Right lobe of liver (tissue), 6 donors: ENCODE results near the gene ARMC7. TPM values are rescaled to one million over a fixed set of nuclear protein-coding genes. Genes with fewer than 3 reads are reported as not detected.

Source experiments
- ATAC-seq, 4 donors: fragments of 200-7000 bp; cut with Tn5 transposase; one replicate each; pipeline ENCODE4 v1.9.1; 2020; ENCODE audit warnings: mild to moderate bottlenecking in 4 of 4, moderate library complexity in 4 of 4
- DNase-seq, 3 donors: peaks; one replicate each; pipeline ENCODE4 v3.0.0-alpha.2; 2020
- H3K27ac ChIP-seq, 3 donors: fragments of 200-600 bp; one replicate each; pipeline ENCODE4 v1.8.0; 2022
- H3K27me3 ChIP-seq, 2 donors: fragments of 200-600 bp; one replicate each; pipeline ENCODE4 v1.8.0; 2022
- H3K36me3 ChIP-seq, 4 donors: fragments of 200-600 bp; sonication (generic) in 1 of 4; one replicate each; pipeline versions ENCODE4 v1.5.1 to v1.8.0; 2017 to 2022; ENCODE audit warnings: control low read depth in 1 of 4
- H3K4me1 ChIP-seq, 4 donors: fragments of 200-600 bp; sonication (generic) in 1 of 4; one replicate each; pipeline versions ENCODE4 v1.5.1 to v1.8.0; 2017 to 2022; ENCODE audit warnings: control low read depth in 1 of 4
- H3K4me3 ChIP-seq, 3 donors: fragments of 200-600 bp; one replicate each; pipeline ENCODE4 v1.8.0; 2022
- H3K9me3 ChIP-seq, 4 donors: fragments of 200-600 bp; sonication (generic) in 1 of 4; one replicate each; pipeline versions ENCODE4 v1.5.1 to v1.8.0; 2017 to 2022; ENCODE audit warnings: control low read depth in 1 of 4
- POLR2A ChIP-seq: fragments of 450-650 bp; IDR thresholded peaks from one replicate; pipeline ENCODE4 v1.6.1; 2017; ENCODE audit warnings: antibody characterized with exemption, mild to moderate bottlenecking
- WGBS: methylation state at CpG from one replicate; pipeline ENCODE4 v1.1.6; 2018; ENCODE audit warnings: low coverage, low lambda C conversion rate; ENCODE audit not compliant: insufficient coverage; ENCODE audit errors: missing lambda C conversion rate; 5-methylcytosine and 5-hydroxymethylcytosine counted together
- intact Hi-C, 2 donors: fragments of 100-400 bp; cut with DNase I; formaldehyde crosslinking; loops; one replicate each; pipeline versions ENCODE4 v1.11.2 to v1.14.1; 2022
- total RNA-seq, 6 experiments: library from RNA; depleted of rRNA in 2 of 6; stranded (reverse); fragments of >200 nt in 2 of 6; fragmentation: NEBNext Ultra II Directional in 3 of 6; extraction: Animal tissue kit (Norgen Biotek cat#: 25700) in 3 of 6; gene quantifications; one replicate each; pipeline versions ENCODE4 v1.1.0 to v1.2.4, GENCODE V29; 2016 to 2023
- TF ChIP-seq, protein P1 (sequence below), 4 donors: fragments of 200-600 bp in 3 of 4; fragments of 450-650 bp in 1 of 4; IDR thresholded peaks; one replicate each; pipeline versions ENCODE4 v1.5.1 to v1.8.0; 2016 to 2022; ENCODE audit warnings: antibody characterized with exemption in 4 of 4, mild to moderate bottlenecking in 2 of 4
- donor health status: DM: no; HTN: yes; CAD: no.
- donor health status: DM: no; HTN: no; CAD: no.
- donor health status: DM: no; HTN: no; CAD: no.
- donor health status: DM: no; HTN: yes; CAD: no.
- donor health status: DM: no; HTN: yes; CAD: no.

Gene ARMC7
- total RNA-seq, 6 experiments from 2014 or later = 4.7 to 6.3 (median 5.3) TPM

DNA sequence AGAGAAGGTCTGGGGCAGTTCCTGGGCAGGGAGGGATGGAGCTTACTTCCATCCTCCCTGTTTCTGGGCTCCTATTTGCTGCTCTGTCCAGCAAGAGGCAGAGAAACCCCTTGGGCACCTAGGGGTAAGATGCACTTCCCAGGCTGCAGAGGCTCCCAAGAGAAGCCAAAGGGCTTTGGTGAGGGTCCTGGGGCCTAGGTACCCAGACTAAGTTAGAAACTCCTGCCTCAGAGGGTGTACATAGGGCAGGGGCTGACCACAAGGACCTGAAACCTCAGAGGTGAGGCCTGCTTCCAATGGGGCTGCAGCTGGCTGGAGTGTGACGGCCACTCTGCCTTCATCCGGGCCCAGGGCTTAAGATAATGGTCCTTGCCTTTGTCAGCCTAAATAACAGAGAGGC is 1.6 kb upstream of the ARMC7 start:
- Histone ChIP-seq H3K27ac (no peak overlapping the region), H3K27me3 (no peaks in the 10 kb centered on the region), H3K4me1 (peaks cover 0 to 13% (median 3%) of the 10 kb centered on the region in 4 donors), H3K4me3 (no peak overlapping the region), H3K9me3 (no peaks in the 10 kb centered on the region), H3K36me3 (no peaks in the 10 kb centered on the region)
- TF ChIP-seq, protein P1, sequence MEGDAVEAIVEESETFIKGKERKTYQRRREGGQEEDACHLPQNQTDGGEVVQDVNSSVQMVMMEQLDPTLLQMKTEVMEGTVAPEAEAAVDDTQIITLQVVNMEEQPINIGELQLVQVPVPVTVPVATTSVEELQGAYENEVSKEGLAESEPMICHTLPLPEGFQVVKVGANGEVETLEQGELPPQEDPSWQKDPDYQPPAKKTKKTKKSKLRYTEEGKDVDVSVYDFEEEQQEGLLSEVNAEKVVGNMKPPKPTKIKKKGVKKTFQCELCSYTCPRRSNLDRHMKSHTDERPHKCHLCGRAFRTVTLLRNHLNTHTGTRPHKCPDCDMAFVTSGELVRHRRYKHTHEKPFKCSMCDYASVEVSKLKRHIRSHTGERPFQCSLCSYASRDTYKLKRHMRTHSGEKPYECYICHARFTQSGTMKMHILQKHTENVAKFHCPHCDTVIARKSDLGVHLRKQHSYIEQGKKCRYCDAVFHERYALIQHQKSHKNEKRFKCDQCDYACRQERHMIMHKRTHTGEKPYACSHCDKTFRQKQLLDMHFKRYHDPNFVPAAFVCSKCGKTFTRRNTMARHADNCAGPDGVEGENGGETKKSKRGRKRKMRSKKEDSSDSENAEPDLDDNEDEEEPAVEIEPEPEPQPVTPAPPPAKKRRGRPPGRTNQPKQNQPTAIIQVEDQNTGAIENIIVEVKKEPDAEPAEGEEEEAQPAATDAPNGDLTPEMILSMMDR (IDR thresholded peaks at IDR 0.05) = no peak
- no peak for TF ChIP-seq POLR2A
- intact Hi-C loops = no loop called here
- WGBS = 100% methylated on average over 2 of the region's 2 CpGs
- DNase-seq (no peak), ATAC-seq (no peak)

GRCh38 chr17:75109046-75109406 is 743 bp upstream of the ARMC7 start:
- H3K27me3 ChIP-seq = no peaks in the 10 kb centered on the region
- TF ChIP-seq POLR2A = no peak
- TF ChIP-seq, protein P1 (IDR thresholded peaks at IDR 0.05) = no peak
- H3K9me3 ChIP-seq = no peaks in the 10 kb centered on the region
- H3K4me1 ChIP-seq = peaks cover 0 to 13% (median 5%) of the 10 kb centered on the region in 4 donors
- DNase-seq = no peak
- no peak for ATAC-seq
- H3K36me3 ChIP-seq = no peaks in the 10 kb centered on the region
- peak overlapping the region; percentile 81 to 90 (median 89) for H3K4me3 ChIP-seq
- WGBS = 35% methylated on average over 21 of the region's 22 CpGs
- no peak overlapping the region for H3K27ac ChIP-seq
- intact Hi-C loops = no loop called here

DNA sequence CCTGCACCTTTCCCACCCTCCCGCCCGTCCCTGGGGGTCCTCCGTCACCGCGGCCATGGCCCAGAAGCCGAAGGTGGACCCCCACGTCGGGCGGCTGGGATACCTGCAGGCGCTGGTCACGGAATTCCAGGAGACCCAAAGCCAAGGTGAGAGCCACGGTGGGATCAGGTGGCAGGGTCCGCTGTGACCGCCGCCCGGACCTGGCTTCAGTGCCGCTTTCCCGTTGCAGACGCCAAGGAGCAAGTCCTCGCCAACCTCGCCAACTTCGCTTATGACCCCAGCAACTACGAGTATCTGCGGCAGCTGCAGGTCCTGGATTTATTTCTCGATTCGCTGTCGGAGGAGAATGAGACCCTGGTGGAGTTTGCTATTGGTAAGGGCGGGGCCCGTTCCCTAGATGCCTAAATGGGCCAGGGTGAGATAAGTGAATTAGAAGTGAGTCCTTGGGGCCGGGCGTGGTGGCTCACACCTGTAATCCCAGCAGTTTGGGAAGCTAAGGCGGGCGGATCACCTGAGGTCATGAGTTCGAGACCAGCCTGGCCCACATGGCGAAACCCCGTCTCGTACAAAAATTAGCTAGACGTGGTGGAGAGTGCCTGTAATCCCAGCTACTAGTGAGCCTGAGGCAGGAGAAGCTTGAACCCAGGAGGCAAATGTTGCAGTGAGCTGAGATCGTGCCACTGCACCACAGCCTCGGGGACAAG is 617 bp downstream of the ARMC7 start:
- TF ChIP-seq, protein P1 (IDR thresholded peaks at IDR 0.05) = no peak
- TF ChIP-seq POLR2A = no peak
- intact Hi-C loops = loop anchor here (10.0 kb wide), 2 partner anchors 46 to 94 kb away; partner anchors contain the start of gene NUP85 (in 1 of the 2)
- Histone ChIP-seq H3K27ac (peak overlapping the region; percentile 50 to 77 (median 56)), H3K36me3 (no peaks in the 10 kb centered on the region), H3K4me3 (peak overlapping the region; percentile 81 to 90 (median 89)), H3K9me3 (no peaks in the 10 kb centered on the region), H3K4me1 (peaks cover 0 to 24% (median 5%) of the 10 kb centered on the region in 4 donors), H3K27me3 (no peaks in the 10 kb centered on the region)
- WGBS = 14% methylated on average over 37 of the region's 40 CpGs
- ATAC-seq = peak in 3 of 4 donors; percentile 2 to 18 (median 8)
- DNase-seq = no peak

DNA sequence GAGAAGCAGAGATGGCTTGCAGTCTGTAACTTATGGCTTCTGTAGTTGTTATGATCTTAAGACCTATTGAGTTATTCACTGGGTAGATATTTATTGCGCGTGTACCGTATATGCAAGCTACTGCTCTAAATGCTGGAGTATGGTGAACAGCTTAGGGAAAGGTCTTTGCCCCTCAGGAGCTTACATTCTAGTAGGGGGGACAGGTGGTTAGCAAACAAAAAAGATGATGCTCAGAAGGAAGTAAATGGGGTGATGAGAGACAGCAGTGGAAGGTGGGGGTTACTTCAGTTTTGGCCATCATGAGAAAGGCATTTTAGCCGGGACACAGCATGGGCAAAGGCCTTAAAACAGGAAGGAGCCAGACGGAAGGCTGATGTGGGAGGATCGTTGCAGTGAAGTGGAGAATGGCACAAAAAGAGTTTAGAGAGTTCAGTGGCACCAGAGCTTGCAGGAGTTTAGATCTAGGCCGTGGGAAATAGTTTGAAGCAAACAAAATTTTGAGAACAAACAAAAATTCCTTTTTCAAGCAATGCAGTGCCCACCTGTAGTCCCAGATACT is 2.1 kb downstream of the ARMC7 start:
- no peaks in the 10 kb centered on the region for H3K27me3 ChIP-seq
- no peak overlapping the region for H3K4me3 ChIP-seq
- ATAC-seq (no peak), DNase-seq (no peak)
- no peak overlapping the region for H3K27ac ChIP-seq
- no peak for TF ChIP-seq POLR2A
- TF ChIP-seq, protein P1 (IDR thresholded peaks at IDR 0.05) = no peak
- H3K4me1 ChIP-seq = peaks cover 0 to 29% (median 5%) of the 10 kb centered on the region in 4 donors
- no peaks in the 10 kb centered on the region for H3K36me3 ChIP-seq
- intact Hi-C loops = loop anchor here (10.0 kb wide), 2 partner anchors 47 to 93 kb away; partner anchors contain the start of gene NUP85 (in 1 of the 2)
- 75% methylated on average over 7 of the region's 7 CpGs for WGBS
- no peaks in the 10 kb centered on the region for H3K9me3 ChIP-seq
